DOHH2 (cell line): ENCODE data around the gene GIPC3.

Experiments used
- H3F3A ChIP-seq: fragments of 200-600 bp; sonication (generic), shearing (Covaris generic); 2 replicates; pipeline ENCODE4 v1.6.0; 2016; ENCODE audit warnings: antibody characterized with exemption, mild to moderate bottlenecking; ENCODE audit not compliant: control insufficient read depth, insufficient read depth
- H3K27ac ChIP-seq: fragments of 200-600 bp; sonication (generic); 2 replicates; pipeline ENCODE4 v1.5.1; 2014; ENCODE audit warnings: low read depth, mild to moderate bottlenecking, low read length, moderate library complexity
- H3K27me3 ChIP-seq: fragments of 200-600 bp; sonication (generic); 2 replicates; pipeline ENCODE4 v1.6.1; 2014; ENCODE audit warnings: mild to moderate bottlenecking, low read length, mixed read lengths; ENCODE audit not compliant: control insufficient read depth
- H3K36me3 ChIP-seq: fragments of 200-600 bp; sonication (generic); 2 replicates; pipeline ENCODE4 v1.6.1; 2014; ENCODE audit warnings: mild to moderate bottlenecking, low read length, moderate library complexity, mixed read lengths; ENCODE audit not compliant: control insufficient read depth
- H3K4me1 ChIP-seq: fragments of 200-600 bp; sonication (generic); 2 replicates; pipeline ENCODE4 v1.6.1; 2014; ENCODE audit warnings: mild to moderate bottlenecking, low read length, mixed read lengths; ENCODE audit not compliant: control insufficient read depth
- H3K4me2 ChIP-seq: fragments of 200-600 bp; sonication (generic); 2 replicates; pipeline ENCODE4 v1.6.0; 2014; ENCODE audit warnings: mild to moderate bottlenecking, low read length, moderate library complexity
- H3K4me3 ChIP-seq: fragments of 200-600 bp; sonication (generic); 2 replicates; pipeline ENCODE4 v1.5.1; 2014; ENCODE audit warnings: mild to moderate bottlenecking, low read length, mixed read lengths
- H3K79me2 ChIP-seq: fragments of 200-600 bp; sonication (generic); 2 replicates; pipeline ENCODE4 v1.6.1; 2014; ENCODE audit warnings: mild to moderate bottlenecking, low read length, mixed read lengths; ENCODE audit not compliant: control insufficient read depth
- H3K9me2 ChIP-seq: fragments of 200-600 bp; sonication (generic); replicated peaks from 2 replicates; pipeline ENCODE4 v1.6.1; 2014; ENCODE audit warnings: mild to moderate bottlenecking, low read length, mixed read lengths; ENCODE audit not compliant: control insufficient read depth
- H3K9me3 ChIP-seq: fragments of 200-600 bp; sonication (generic); 2 replicates; pipeline ENCODE4 v1.6.1; 2014; ENCODE audit warnings: antibody characterized with exemption, low read length, mixed read lengths; ENCODE audit not compliant: control insufficient read depth, insufficient read depth
- H4K20me1 ChIP-seq: fragments of 200-600 bp; sonication (generic); 2 replicates; pipeline ENCODE4 v1.6.0; 2014; ENCODE audit warnings: low read depth, mild to moderate bottlenecking, antibody characterized with exemption, low read length, moderate library complexity; ENCODE audit not compliant: control insufficient read depth, insufficient read depth
- EZH2phosphoT487 ChIP-seq: fragments of 200-600 bp; sonication (generic); IDR thresholded peaks from 2 replicates; pipeline ENCODE4 v1.6.1; 2017; ENCODE audit warnings: borderline replicate concordance, mild to moderate bottlenecking, antibody characterized with exemption, low read length, moderate library complexity, mixed read lengths
- TF ChIP-seq, protein P1 (sequence below): fragments of 200-600 bp; sonication (generic); IDR thresholded peaks from one replicate; pipeline ENCODE4 v1.5.1; 2014; ENCODE audit warnings: antibody characterized with exemption, mild to moderate bottlenecking, low read depth, low read length; ENCODE audit not compliant: poor library complexity, severe bottlenecking

Gene GIPC3

DNA sequence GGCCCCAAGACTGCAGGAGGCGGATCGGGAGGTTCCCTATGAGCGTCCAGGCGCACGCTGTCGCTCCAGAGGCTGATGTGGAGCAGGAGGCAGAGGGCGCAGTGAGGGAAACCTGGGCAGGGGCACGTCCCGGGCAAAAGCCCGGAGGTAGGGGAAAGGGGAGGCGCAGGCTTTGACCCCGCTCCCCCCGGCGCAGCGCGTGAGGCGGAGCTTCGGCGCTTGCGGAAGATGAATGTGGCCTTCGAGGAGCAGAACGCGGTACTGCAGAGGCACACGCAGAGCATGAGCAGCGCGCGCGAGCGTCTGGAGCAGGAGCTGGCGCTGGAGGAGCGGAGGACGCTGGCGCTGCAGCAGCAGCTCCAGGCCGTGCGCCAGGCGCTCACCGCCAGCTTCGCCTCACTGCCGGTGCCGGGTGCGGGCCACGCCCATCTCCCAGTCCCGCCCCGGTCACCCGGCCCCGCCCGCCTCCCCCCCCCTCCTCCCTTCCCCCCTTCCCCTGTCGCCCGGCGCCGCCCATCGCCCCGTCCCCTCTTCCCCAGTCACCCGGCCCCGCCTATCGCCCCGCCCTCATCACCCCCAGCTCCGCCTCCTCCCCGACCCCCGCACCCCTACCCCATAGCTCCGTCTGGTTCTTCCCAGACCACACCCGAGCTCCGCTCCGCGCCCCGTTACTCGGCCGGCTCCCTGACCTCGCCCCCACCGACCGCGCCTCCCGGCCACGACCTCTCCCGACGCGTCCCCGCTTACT is 8.4 kb upstream of the GIPC3 start:
- Histone ChIP-seq H3K4me3 (no peak overlapping the region), H4K20me1 (no peaks in the 10 kb centered on the region; the same call in 1 of the 2 replicates), H3F3A (no peaks in the 10 kb centered on the region), H3K9me3 (no peaks in the 10 kb centered on the region), H3K9me2 (no peaks in the 10 kb centered on the region), H3K4me2 (no peak overlapping the region), H3K79me2 (peaks cover 6% of the 10 kb centered on the region), H3K27ac (no peak overlapping the region), H3K36me3 (peaks cover 16% of the 10 kb centered on the region), H3K27me3 (no peaks in the 10 kb centered on the region), H3K4me1 (peaks cover 10% of the 10 kb centered on the region)
- TF ChIP-seq, protein P1, sequence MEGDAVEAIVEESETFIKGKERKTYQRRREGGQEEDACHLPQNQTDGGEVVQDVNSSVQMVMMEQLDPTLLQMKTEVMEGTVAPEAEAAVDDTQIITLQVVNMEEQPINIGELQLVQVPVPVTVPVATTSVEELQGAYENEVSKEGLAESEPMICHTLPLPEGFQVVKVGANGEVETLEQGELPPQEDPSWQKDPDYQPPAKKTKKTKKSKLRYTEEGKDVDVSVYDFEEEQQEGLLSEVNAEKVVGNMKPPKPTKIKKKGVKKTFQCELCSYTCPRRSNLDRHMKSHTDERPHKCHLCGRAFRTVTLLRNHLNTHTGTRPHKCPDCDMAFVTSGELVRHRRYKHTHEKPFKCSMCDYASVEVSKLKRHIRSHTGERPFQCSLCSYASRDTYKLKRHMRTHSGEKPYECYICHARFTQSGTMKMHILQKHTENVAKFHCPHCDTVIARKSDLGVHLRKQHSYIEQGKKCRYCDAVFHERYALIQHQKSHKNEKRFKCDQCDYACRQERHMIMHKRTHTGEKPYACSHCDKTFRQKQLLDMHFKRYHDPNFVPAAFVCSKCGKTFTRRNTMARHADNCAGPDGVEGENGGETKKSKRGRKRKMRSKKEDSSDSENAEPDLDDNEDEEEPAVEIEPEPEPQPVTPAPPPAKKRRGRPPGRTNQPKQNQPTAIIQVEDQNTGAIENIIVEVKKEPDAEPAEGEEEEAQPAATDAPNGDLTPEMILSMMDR = no peak
- no peak for TF ChIP-seq EZH2phosphoT487

DNA sequence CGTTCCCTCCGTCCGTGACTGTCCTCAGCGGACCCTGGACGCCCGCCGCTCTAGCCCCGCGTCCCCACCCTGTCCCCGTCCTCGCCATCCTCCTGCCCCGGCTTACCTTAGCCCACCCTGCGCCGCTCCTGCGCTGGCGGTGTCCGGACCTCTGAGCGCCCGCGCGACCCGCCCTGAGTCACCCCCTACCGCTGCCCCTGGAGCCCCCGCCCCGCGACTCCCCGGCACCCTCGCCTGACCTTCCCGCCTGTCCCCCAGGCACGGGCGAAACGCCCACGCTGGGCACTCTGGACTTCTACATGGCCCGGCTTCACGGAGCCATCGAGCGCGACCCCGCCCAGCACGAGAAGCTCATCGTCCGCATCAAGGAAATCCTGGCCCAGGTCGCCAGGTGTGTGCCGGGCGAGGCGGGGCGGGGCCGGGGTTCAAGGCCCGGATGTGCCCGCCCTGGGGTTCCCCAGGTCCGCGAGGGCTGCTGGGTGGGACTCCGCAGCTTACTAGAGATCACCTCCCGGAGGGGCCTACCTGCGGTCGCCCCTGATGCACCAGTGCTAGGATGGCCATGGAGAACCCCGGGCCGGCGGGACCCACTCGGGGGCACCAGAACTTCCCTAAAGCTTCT is 7.4 kb upstream of the GIPC3 start:
- H3K4me3 ChIP-seq = no peak overlapping the region

DNA sequence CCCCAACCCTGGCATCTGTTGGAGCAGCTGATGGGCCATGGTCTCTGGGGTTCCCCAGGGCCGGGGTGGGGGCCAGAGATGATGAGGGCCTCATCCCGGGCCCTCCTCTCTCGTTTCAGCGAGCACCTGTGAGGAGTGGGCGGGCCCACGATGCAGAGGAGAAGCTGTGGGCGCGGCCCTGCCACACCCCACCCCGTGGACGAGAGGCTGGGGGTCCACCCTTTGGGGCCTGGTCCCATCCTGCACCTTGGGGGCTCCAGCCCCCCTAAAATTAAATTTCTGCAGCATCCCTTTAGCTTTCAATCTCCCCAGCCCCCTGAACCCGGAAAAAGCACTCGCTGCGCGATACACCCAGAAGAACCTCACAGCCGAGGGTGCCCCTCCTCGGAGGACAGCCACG is 6.9 kb upstream of the GIPC3 start:
- no peaks in the 10 kb centered on the region for H3K9me3 ChIP-seq
- H4K20me1 ChIP-seq = no peaks in the 10 kb centered on the region; the same call in 1 of the 2 replicates
- peaks cover 16% of the 10 kb centered on the region for H3K36me3 ChIP-seq
- peaks cover 3% of the 10 kb centered on the region for H3K4me1 ChIP-seq
- no peaks in the 10 kb centered on the region for H3F3A ChIP-seq
- H3K27ac ChIP-seq = no peak overlapping the region
- TF ChIP-seq, protein P1 = no peak
- no peak for TF ChIP-seq EZH2phosphoT487
- no peaks in the 10 kb centered on the region for H3K9me2 ChIP-seq
- no peak overlapping the region for H3K4me3 ChIP-seq
- H3K27me3 ChIP-seq = no peaks in the 10 kb centered on the region
- no peak overlapping the region for H3K4me2 ChIP-seq
- peaks cover 2% of the 10 kb centered on the region for H3K79me2 ChIP-seq

More for the DNA sequence above, 7.4 kb upstream of the GIPC3 start:
- no peaks in the 10 kb centered on the region for H3K27me3 ChIP-seq
- H3K9me3 ChIP-seq = no peaks in the 10 kb centered on the region
- H3F3A ChIP-seq = no peaks in the 10 kb centered on the region
- no peak overlapping the region for H3K4me2 ChIP-seq
- no peak overlapping the region for H3K27ac ChIP-seq
- H3K9me2 ChIP-seq = no peaks in the 10 kb centered on the region
- H4K20me1 ChIP-seq = no peaks in the 10 kb centered on the region; the same call in 1 of the 2 replicates
- H3K4me1 ChIP-seq = peaks cover 5% of the 10 kb centered on the region
- peaks cover 16% of the 10 kb centered on the region for H3K36me3 ChIP-seq
- TF ChIP-seq, protein P1 = no peak
- TF ChIP-seq EZH2phosphoT487 = no peak
- peaks cover 6% of the 10 kb centered on the region for H3K79me2 ChIP-seq
